ENCODE measurements around the gene TUSC7. TPM values are rescaled to one million over a fixed set of nuclear protein-coding genes. Genes with fewer than 3 reads are reported as not detected.

Gene TUSC7
- total RNA-seq, 2 donors from 2014 or later, result not detected

GRCh38 chr3:116757315-116757714 lies 47.7 kb downstream of the TUSC7 start:
- 69 to 95% methylated on average over 2 of the region's 2 CpGs for WGBS, 2 experiments (ENCODE audit: insufficient coverage in 1 of 2, insufficient read length in 1 of 2)
- H3K9me3 ChIP-seq (ENCODE audit: control insufficient read depth, low read length), result no peaks in the 10 kb centered on the region
- no peaks in the 10 kb centered on the region for H3K4me1 ChIP-seq (ENCODE audit: control insufficient read depth, insufficient read depth, low read length)
- Mint-ChIP-seq H3K36me3 (ENCODE audit: low read depth) (no peaks in the 10 kb centered on the region), H3K4me1 (peaks cover 12% of the 10 kb centered on the region), H3K4me3 (no peak overlapping the region), H3K9me3 (no peaks in the 10 kb centered on the region), H3K27me3 (ENCODE audit: insufficient read depth) (no peaks in the 10 kb centered on the region), H3K27ac (no peak overlapping the region)
- H3K36me3 ChIP-seq (ENCODE audit: control insufficient read depth, insufficient read depth, low read length), result no peaks in the 10 kb centered on the region
- TF ChIP-seq CTCF (conservative IDR thresholded peaks at IDR 0.05), result no peak
- H3K27me3 ChIP-seq (ENCODE audit: control insufficient read depth, insufficient read depth, low read length, poor library complexity, severe bottlenecking), result no peaks in the 10 kb centered on the region
- H3K27ac ChIP-seq (ENCODE audit: low read depth, low read length), result no peak overlapping the region
- no peak for DNase-seq
- H3K9ac ChIP-seq (ENCODE audit: extremely low read depth, low read length, poor library complexity, severe bottlenecking), result no peak overlapping the region
- H3K4me3 ChIP-seq (ENCODE audit: low read length), result no peak overlapping the region

- WGBS, 2 experiments (ENCODE audit: insufficient coverage in 1 of 2, insufficient read length in 1 of 2), result 100% methylated on average over 1 of the region's 1 CpG; no CpG with 5 or more reads in 1 of the 2 experiments
- H3K4me1 Mint-ChIP-seq, result peaks cover 12% of the 10 kb centered on the region
- H3K27ac Mint-ChIP-seq, result no peak overlapping the region
- Histone ChIP-seq H3K27ac (ENCODE audit: low read depth, low read length) (no peak overlapping the region), H3K9ac (ENCODE audit: extremely low read depth, low read length, poor library complexity, severe bottlenecking) (no peak overlapping the region), H3K36me3 (ENCODE audit: control insufficient read depth, insufficient read depth, low read length) (no peaks in the 10 kb centered on the region), H3K4me3 (ENCODE audit: low read length) (no peak overlapping the region), H3K9me3 (ENCODE audit: control insufficient read depth, low read length) (no peaks in the 10 kb centered on the region), H3K27me3 (ENCODE audit: control insufficient read depth, insufficient read depth, low read length, poor library complexity, severe bottlenecking) (no peaks in the 10 kb centered on the region), H3K4me1 (ENCODE audit: control insufficient read depth, insufficient read depth, low read length) (no peaks in the 10 kb centered on the region)
- no peak for TF ChIP-seq CTCF (conservative IDR thresholded peaks at IDR 0.05)
- H3K4me3 Mint-ChIP-seq, result no peak overlapping the region
- no peaks in the 10 kb centered on the region for H3K36me3 Mint-ChIP-seq (ENCODE audit: low read depth)
- H3K9me3 Mint-ChIP-seq, result no peaks in the 10 kb centered on the region
- no peak for DNase-seq
- no peaks in the 10 kb centered on the region for H3K27me3 Mint-ChIP-seq (ENCODE audit: insufficient read depth)
Measured at GRCh38 chr3:116759316-116759715, 49.7 kb downstream of the TUSC7 start.
